Measurements from ENCODE around the gene EFCAB8. TPM values are rescaled to one million over a fixed set of nuclear protein-coding genes. Genes with fewer than 3 reads are reported as not detected.

EFCAB8 gene
- total RNA-seq, 1 donor from 2014 or later = 0.20 TPM

- DNase-seq (ENCODE audit: low spot score) = no peak
Observed at GRCh38 chr20:33007376-33008335, 148.9 kb downstream of the EFCAB8 start, which contains the start of gene BPIFB2. Gene BPIFB2 (plus strand): TSS chr20:33007704. CDS start chr20:33008575, 871 bp downstream.

DNA sequence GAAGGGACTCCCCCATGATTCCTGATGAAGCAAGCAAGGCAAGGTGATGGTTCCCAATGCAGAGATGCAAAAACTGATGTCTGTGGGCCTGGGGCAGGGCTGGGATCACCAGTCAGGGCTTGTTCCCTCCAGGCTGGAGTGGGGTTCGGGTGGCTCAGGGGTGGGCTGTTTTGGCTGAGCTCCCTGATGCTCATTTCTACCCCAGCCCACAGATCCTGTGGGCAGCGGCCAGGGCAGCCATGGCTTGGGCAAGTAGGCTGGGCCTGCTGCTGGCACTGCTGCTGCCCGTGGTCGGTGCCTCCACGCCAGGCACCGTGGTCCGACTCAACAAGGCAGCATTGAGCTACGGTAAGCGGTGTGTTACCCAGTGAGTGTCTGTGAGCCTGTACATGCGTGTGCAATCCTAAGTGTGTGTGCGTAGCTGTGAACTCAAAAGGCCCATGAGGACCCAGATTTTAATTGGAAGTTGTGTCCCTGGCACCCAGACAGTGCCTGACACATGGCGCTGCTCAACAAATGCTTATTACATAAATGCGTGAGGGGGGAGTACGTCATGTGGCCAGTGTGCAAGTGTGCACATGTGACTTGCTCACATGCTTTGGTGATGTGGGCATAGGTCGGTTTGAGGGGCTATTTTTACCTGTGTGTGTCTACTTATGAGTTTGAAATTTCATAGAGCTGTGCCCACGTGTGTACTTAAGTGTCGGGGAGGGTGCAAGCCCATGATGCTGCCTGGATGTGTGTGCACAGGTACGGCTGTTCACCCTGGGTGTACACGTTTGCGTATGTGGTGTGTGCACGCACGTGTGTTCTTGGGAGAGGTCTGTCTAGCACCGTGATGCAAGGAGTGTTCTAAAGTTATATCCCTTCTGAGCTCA, 149.9 kb downstream of the EFCAB8 start:
- no peak for DNase-seq (ENCODE audit: low spot score)

DNA sequence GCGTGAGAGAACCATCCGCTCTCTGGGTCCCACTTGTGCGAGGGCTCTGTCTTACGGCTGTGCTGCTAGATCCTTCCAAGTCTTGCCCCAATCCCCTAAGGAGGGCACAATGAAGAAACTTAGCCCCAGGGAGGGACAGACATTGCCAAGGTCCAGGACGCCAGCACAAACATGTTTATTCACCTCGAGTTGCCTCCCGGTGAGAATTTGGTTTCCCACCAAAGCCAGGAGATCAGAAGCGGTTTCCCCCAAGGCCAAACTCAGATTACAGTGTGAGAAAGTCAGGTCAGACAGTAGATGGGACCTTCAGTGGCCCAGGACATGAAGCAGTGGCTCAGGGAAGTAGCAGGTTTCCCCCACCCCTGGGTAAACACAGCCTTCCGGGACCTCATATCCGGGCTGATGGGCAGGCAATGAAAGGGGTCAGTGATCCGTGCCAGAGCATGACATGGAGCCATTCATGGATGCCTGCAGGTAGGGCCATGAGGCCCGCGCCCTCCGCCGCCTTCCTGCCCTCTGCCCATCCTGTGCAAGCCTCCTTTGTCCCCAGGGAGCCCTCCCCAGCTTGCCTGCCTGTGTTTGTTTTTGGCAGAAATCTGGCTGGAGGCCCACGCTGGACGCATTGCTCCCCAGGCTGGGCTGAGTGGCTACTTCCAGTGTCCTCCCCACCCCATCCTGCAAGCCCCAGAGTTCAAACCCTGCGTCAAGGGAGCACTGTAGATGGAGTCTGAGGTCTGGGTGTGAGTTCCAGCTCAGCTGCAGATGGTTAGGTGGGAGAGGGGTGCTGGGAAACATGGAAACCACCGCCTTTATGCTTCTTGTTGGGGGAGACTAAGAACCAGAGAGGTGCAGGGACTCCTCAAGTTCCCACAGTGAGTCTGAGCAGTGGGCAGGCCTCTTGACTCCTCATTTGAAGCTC, 150.8 kb downstream of the EFCAB8 start:
- no peak for DNase-seq (ENCODE audit: low spot score)

DNA sequence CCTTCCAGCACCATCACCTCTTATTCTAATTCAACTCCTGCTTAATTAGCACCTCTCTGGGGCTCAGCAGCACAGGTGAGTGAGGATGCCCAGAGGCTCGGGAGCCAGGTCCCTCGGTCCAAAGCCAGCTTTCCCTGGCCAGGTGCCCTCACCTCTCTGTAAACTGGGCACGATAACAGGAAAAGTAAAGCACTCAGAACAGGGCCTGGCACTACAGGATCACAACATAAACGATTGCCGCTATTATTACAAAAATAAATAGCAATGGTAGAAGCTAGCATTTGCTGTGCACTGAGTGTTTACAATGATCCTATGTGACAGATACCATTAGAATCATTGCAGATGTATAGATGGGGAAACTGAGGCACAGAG, 151.4 kb downstream of the EFCAB8 start:
- no peak for DNase-seq (ENCODE audit: low spot score)

GRCh38 chr20:33010674-33011449, 152.1 kb downstream of the EFCAB8 start:
- DNase-seq (ENCODE audit: low spot score) = no peak

Other genes starting within 250 kb of the EFCAB8 start
- not detected for gene C20orf203, start 185.0 kb upstream of the EFCAB8 start, total RNA-seq
- 43.8 TPM for gene COMMD7, start 115.5 kb upstream of the EFCAB8 start, total RNA-seq
- 2.0 TPM for gene DNMT3B, start 96.5 kb upstream of the EFCAB8 start, total RNA-seq
- gene MAPRE1, start 39.0 kb upstream of the EFCAB8 start, total RNA-seq = 85.9 TPM
- gene SUN5, start 145.5 kb downstream of the EFCAB8 start, total RNA-seq = not detected
- gene BPIFB2, start 148.8 kb downstream of the EFCAB8 start, total RNA-seq = 0.17 TPM
- not detected for gene BPIFB6, start 172.7 kb downstream of the EFCAB8 start, total RNA-seq
- gene BPIFB3, start 195.0 kb downstream of the EFCAB8 start, total RNA-seq = not detected
- not detected for gene BPIFB4, start 220.7 kb downstream of the EFCAB8 start, total RNA-seq

All from mucosa of gallbladder (tissue), 1 donor.